KMS-11 (cell line): ENCODE results near the gene POLR3G.

Source experiments
- H2AFZ ChIP-seq: fragments of 200-600 bp; sonication (generic); 2 replicates; pipeline ENCODE4 v1.6.1; 2016; ENCODE audit warnings: antibody characterized with exemption, mixed run types, low read depth
- H3K27ac ChIP-seq: fragments of 200-600 bp; sonication (generic); 2 replicates; pipeline ENCODE4 v1.6.1; 2016; ENCODE audit warnings: mild to moderate bottlenecking, mixed run types
- H3K27me3 ChIP-seq: fragments of 200-600 bp; sonication (generic); 2 replicates; pipeline ENCODE4 v1.6.1; 2017; ENCODE audit warnings: mild to moderate bottlenecking, low read depth, mixed run types, moderate library complexity; ENCODE audit not compliant: insufficient read depth
- H3K36me3 ChIP-seq: fragments of 200-600 bp; sonication (generic); 2 replicates; pipeline ENCODE4 v1.6.1; 2017; ENCODE audit warnings: mild to moderate bottlenecking, mixed run types; ENCODE audit not compliant: insufficient read depth
- H3K4me1 ChIP-seq: fragments of 200-600 bp; sonication (generic); 2 replicates; pipeline ENCODE4 v1.6.1; 2016; ENCODE audit warnings: mild to moderate bottlenecking, low read depth, mixed run types; ENCODE audit not compliant: poor library complexity, severe bottlenecking
- H3K4me2 ChIP-seq: fragments of 200-600 bp; sonication (generic); 2 replicates; pipeline ENCODE4 v1.7.0; 2016; ENCODE audit warnings: mild to moderate bottlenecking, mixed run types
- H3K4me3 ChIP-seq: fragments of 200-600 bp; sonication (generic); IDR thresholded peaks from 2 replicates; pipeline ENCODE4 v1.6.1; 2017; ENCODE audit warnings: low read depth, low read length, mixed read lengths; ENCODE audit not compliant: insufficient read depth
- H3K79me2 ChIP-seq: fragments of 200-600 bp; sonication (generic); 2 replicates; pipeline ENCODE4 v1.6.1; 2016; ENCODE audit warnings: low read depth, mixed run types; ENCODE audit not compliant: insufficient read depth
- H3K9ac ChIP-seq: fragments of 200-600 bp; sonication (generic); 2 replicates; pipeline ENCODE4 v1.6.1; 2016; ENCODE audit warnings: mild to moderate bottlenecking, mixed run types
- H4K20me1 ChIP-seq: fragments of 200-600 bp; sonication (generic); 2 replicates; pipeline ENCODE4 v1.6.1; 2016; ENCODE audit warnings: mild to moderate bottlenecking, mixed run types; ENCODE audit not compliant: insufficient read depth
- TF ChIP-seq, protein P1 (sequence below): fragments of 200-600 bp; sonication (generic); conservative IDR thresholded peaks from 2 replicates; pipeline ENCODE4 v1.6.1; 2017; ENCODE audit warnings: low read depth, mild to moderate bottlenecking, antibody characterized with exemption, low read length, moderate library complexity, mixed read lengths

Gene POLR3G

DNA sequence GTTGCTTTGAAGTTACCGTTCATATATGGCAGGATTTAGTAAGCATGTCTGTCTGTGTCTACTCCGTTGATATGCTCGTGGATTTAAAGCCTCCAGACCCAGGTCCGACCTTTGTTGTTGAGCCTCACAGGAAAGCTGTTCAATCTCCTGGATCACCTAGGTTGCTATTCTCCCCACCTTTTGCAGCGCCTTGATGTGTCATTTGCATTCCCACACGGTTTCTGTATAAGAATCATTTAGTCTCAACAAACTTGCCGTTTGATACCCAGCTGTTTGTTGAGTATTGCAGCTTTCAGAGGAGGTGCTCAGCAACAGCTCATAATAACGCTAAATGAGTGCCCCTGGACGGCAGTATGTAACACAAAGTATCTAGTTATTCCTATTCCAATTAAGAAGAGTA is 82.7 kb downstream of the POLR3G start:
- H3K9ac ChIP-seq = no peak overlapping the region
- no peaks in the 10 kb centered on the region for H3K27me3 ChIP-seq
- H3K4me3 ChIP-seq = no peak overlapping the region

DNA sequence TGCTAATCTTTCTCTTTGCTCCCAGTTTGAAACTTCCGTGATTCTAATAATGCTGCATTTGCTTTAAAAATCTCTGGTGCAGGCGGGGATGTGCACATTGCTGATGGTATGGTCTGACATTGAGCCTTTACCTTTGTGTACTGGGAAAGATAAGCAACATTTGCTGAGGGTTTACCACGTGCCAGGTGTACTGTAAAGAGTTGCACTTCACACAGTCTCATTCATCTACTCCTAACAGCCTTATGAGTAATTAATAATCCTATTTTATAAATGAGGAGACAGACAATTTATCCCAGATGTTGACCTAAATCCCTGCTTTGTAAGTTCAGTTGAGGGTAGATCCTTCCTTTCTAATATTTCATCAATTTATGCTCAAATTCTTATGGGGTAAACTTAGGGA is 83.2 kb downstream of the POLR3G start:
- Histone ChIP-seq H3K4me3 (no peak overlapping the region), H3K27me3 (no peaks in the 10 kb centered on the region), H4K20me1 (no peaks in the 10 kb centered on the region), H3K27ac (no peak overlapping the region), H2AFZ (no peak overlapping the region), H3K79me2 (no peaks in the 10 kb centered on the region), H3K36me3 (no peaks in the 10 kb centered on the region), H3K4me1 (no peaks in the 10 kb centered on the region), H3K4me2 (no peak overlapping the region), H3K9ac (no peak overlapping the region)
- TF ChIP-seq, protein P1, sequence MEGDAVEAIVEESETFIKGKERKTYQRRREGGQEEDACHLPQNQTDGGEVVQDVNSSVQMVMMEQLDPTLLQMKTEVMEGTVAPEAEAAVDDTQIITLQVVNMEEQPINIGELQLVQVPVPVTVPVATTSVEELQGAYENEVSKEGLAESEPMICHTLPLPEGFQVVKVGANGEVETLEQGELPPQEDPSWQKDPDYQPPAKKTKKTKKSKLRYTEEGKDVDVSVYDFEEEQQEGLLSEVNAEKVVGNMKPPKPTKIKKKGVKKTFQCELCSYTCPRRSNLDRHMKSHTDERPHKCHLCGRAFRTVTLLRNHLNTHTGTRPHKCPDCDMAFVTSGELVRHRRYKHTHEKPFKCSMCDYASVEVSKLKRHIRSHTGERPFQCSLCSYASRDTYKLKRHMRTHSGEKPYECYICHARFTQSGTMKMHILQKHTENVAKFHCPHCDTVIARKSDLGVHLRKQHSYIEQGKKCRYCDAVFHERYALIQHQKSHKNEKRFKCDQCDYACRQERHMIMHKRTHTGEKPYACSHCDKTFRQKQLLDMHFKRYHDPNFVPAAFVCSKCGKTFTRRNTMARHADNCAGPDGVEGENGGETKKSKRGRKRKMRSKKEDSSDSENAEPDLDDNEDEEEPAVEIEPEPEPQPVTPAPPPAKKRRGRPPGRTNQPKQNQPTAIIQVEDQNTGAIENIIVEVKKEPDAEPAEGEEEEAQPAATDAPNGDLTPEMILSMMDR = no peak

More for the DNA sequence above, 82.7 kb downstream of the POLR3G start:
- H2AFZ ChIP-seq = no peak overlapping the region
- H4K20me1 ChIP-seq = no peaks in the 10 kb centered on the region
- H3K27ac ChIP-seq = no peak overlapping the region
- H3K79me2 ChIP-seq = no peaks in the 10 kb centered on the region
- H3K36me3 ChIP-seq = no peaks in the 10 kb centered on the region
- TF ChIP-seq, protein P1 = no peak
- H3K4me1 ChIP-seq = no peaks in the 10 kb centered on the region
- no peak overlapping the region for H3K4me2 ChIP-seq

DNA sequence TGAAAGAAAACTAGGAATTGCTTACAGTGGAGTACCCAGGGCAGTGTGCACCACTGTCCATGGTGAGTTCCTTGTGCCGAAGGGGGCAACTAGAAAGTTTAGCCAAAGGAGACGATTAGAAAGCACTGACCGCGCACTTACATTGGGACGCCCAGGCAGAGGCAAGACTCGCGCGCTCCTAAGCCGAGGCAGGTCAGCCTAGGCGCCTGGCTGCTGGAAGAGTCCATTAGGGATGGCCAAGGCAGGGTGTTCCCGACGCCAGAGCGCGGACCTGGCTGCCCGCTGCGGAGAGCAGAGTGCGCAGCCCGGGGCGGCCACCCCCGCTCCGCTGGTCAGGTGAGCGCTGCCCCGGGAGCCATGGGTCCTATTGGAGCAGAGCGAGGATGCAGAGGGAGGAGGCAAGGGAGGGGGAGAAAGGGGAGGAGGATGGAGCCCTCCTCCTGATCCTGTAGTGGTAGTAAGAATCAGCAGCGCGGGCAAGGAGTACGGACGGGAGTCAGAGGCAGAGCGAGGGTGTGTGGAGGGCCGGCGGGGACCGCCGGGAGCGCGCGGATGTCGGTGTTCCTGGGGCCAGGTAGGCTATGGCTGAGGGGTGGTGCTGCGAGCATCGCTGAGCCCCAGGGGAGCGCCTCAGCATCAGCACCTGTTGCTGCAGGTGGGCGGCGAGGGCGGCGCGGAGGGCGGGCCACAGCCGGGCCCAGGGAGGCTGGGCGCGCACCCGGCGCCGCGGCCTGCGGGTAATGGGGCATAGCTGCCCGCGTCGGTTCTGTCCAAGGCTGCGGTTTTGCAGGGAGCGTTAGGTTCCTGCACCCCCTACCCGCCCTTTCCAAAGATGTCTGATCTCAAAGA is 83.9 kb downstream of the POLR3G start, which contains the start of gene ADGRV1:
Gene ADGRV1 (plus strand): TSS at position 454 of the 849 bp plus-strand sequence. CDS start 99 bp downstream, at position 553.
- Histone ChIP-seq H2AFZ (no peak within 1 kb of the TSS), H3K27me3 (no peaks in the 10 kb centered on the region), H3K36me3 (no peaks in the 10 kb centered on the region), H3K4me2 (no peak within 1 kb of the TSS), H3K4me1 (no peaks in the 10 kb centered on the region), H4K20me1 (no peaks in the 10 kb centered on the region), H3K79me2 (no peaks in the 10 kb centered on the region), H3K4me3 (no peak within 1 kb of the TSS), H3K27ac (no peak within 1 kb of the TSS), H3K9ac (no peak within 1 kb of the TSS)
- TF ChIP-seq, protein P1 = no peak

DNA sequence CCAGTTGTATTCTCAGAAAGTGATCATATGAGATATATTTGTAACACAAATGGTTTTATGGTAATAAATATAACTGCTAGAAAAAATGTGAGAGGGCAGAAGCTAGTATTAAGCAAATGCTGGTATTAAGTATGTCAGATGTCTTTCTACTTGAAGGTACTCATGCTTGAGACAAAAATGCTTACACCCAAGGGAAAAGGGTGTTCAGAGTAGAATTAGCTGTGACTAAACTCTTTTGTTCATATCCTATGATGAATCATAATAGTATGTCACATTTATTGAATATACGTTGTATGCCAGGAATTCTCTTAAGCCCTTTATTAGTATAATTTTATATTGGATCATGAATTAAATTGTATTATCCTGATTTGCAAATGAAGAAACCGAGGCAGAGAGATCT is 86.1 kb downstream of the POLR3G start:
- Histone ChIP-seq H3K79me2 (no peaks in the 10 kb centered on the region), H3K4me3 (no peak overlapping the region), H3K27me3 (no peaks in the 10 kb centered on the region), H3K4me1 (no peaks in the 10 kb centered on the region), H2AFZ (no peak overlapping the region), H3K36me3 (no peaks in the 10 kb centered on the region), H3K4me2 (no peak overlapping the region), H3K9ac (no peak overlapping the region), H3K27ac (no peak overlapping the region), H4K20me1 (no peaks in the 10 kb centered on the region)
- TF ChIP-seq, protein P1 = no peak
